Caco-2 (cell line): ENCODE results near the gene SERTAD2. TPM values are rescaled to one million over a fixed set of nuclear protein-coding genes. Genes with fewer than 3 reads are reported as not detected.

Source experiments
- BruUV-seq: library from RNA; stranded (reverse); fragments of 400-500 nt; replicated peaks from 2 replicates; lab custom pipeline; 2021; lab: Mats Ljungman, UMichigan
- CTCF ChIA-PET: fragments of 300-600 bp; sonication (Branson Sonifier 250); formaldehyde crosslinking; loops from one replicate; lab custom pipeline; 2022; ENCODE audit warnings: antibody characterized with exemption; lab: Charles Lee
- POLR2A ChIA-PET: fragments of 300-600 bp; sonication (Branson Sonifier 250); formaldehyde crosslinking; loops from one replicate; lab custom pipeline; 2022; ENCODE audit warnings: antibody characterized with exemption; lab: Charles Lee
- DNase-seq, 2 experiments: peaks; one replicate each; pipeline versions ENCODE4 v3.0.0 to v3.0.0-alpha.2; 2020 to 2022
- H3K27me3 ChIP-seq: replicated peaks from 2 replicates; pipeline ENCODE4 v1.6.0; 2011; ENCODE audit warnings: low read length; ENCODE audit not compliant: control insufficient read depth, insufficient read depth
- H3K36me3 ChIP-seq: 2 replicates; pipeline ENCODE4 v1.5.1; 2011; ENCODE audit warnings: low read length; ENCODE audit not compliant: control insufficient read depth, insufficient read depth
- H3K4me1 ChIP-seq: fragments of 250-450 bp; sonication (Bioruptor Pico); 2 replicates; pipeline ENCODE4 v1.5.1; 2020; ENCODE audit warnings: mild to moderate bottlenecking
- H3K4me3 ChIP-seq: 2 replicates; pipeline ENCODE4 v1.5.1; 2011; ENCODE audit warnings: low read depth, mild to moderate bottlenecking, control low read depth, low read length
- H3K9me3 ChIP-seq: fragments of 250-450 bp; sonication (Bioruptor Pico); 2 replicates; pipeline ENCODE4 v1.5.1; 2020; ENCODE audit warnings: mild to moderate bottlenecking, moderate library complexity
- H3K27ac Mint-ChIP-seq: one replicate; pipeline ENCODE4 v1.8.0; 2022; ENCODE audit warnings: mixed read lengths; ENCODE audit not compliant: unreplicated experiment
- H3K27me3 Mint-ChIP-seq: one replicate; pipeline ENCODE4 v1.8.0; 2022; ENCODE audit warnings: mixed read lengths; ENCODE audit not compliant: insufficient read depth, unreplicated experiment
- H3K36me3 Mint-ChIP-seq: one replicate; pipeline ENCODE4 v1.8.0; 2022; ENCODE audit warnings: mild to moderate bottlenecking, mixed read lengths; ENCODE audit not compliant: insufficient read depth, unreplicated experiment
- H3K4me1 Mint-ChIP-seq: one replicate; pipeline ENCODE4 v1.8.0; 2022; ENCODE audit warnings: low read depth, mixed read lengths; ENCODE audit not compliant: unreplicated experiment
- H3K4me3 Mint-ChIP-seq: one replicate; pipeline ENCODE4 v1.8.0; 2022; ENCODE audit warnings: mild to moderate bottlenecking, moderate library complexity, mixed read lengths; ENCODE audit not compliant: unreplicated experiment
- H3K9me3 Mint-ChIP-seq: one replicate; pipeline ENCODE4 v1.8.0; 2022; ENCODE audit warnings: mixed read lengths; ENCODE audit not compliant: unreplicated experiment
- CTCF ChIP-seq, 2 experiments: fragments of 200-600 bp in 1 of 2; IDR thresholded peaks; 1 replicate in 1 of 2; 2 replicates in 1 of 2; pipeline versions ENCODE4 v1.5.1 to v1.8.0; 2011 to 2022; ENCODE audit warnings: antibody characterized with exemption in 1 of 2, control low read depth in 1 of 2, inconsistent platforms in 1 of 2, low read depth in 1 of 2, low read length in 1 of 2, mild to moderate bottlenecking in 1 of 2, moderate library complexity in 1 of 2; ENCODE audit not compliant: insufficient read depth in 1 of 2, severe bottlenecking in 1 of 2, unreplicated experiment in 1 of 2
- intact Hi-C: fragments of 100-400 bp; cut with micrococcal nuclease; formaldehyde crosslinking; loops from one replicate; pipeline ENCODE4 v1.10.0; 2022; ENCODE audit not compliant: unreplicated experiment
- total RNA-seq: library from RNA; stranded (reverse); gene quantifications from 2 replicates; pipeline ENCODE4 v1.2.3, GENCODE V29; 2022

Gene SERTAD2
- total RNA-seq, 1 experiment from 2014 or later, result 25.8 TPM

- ChIA-PET CTCF (interaction anchor here (0.6 to 1.9 kb wide), 5 partner anchors 12 to 269 kb away, joined by 3 to 4 read pairs (median 3); no protein-coding TSS in a partner anchor), POLR2A (interaction anchor here (1.0 kb wide), 1 partner anchor 58 kb away, joined by 4 read pairs; the partner anchor contains the start of gene SERTAD2)
- peak in 1 of 2 experiments; percentile 26 for DNase-seq
- no peaks in the 10 kb centered on the region for H3K36me3 ChIP-seq
- Mint-ChIP-seq H3K36me3 (peaks cover 19% of the 10 kb centered on the region), H3K9me3 (no peaks in the 10 kb centered on the region), H3K27ac (no peak overlapping the region), H3K27me3 (no peaks in the 10 kb centered on the region), H3K4me1 (no peaks in the 10 kb centered on the region), H3K4me3 (no peak overlapping the region)
- peak in 1 of 2 experiments; percentile 58 for TF ChIP-seq CTCF (IDR thresholded peaks at IDR 0.05; ENCODE audit: insufficient read depth in 1 of 2, low read depth in 1 of 2, low read length in 1 of 2, severe bottlenecking in 1 of 2, unreplicated experiment in 1 of 2)
- no peak overlapping the region for H3K4me3 ChIP-seq
- H3K9me3 ChIP-seq, result no peaks in the 10 kb centered on the region
- H3K4me1 ChIP-seq, result no peaks in the 10 kb centered on the region
- no peaks in the 10 kb centered on the region for H3K27me3 ChIP-seq
- intact Hi-C loops, result loop anchor here (1.0 to 2.0 kb wide), 4 partner anchors 49 to 318 kb away; no protein-coding TSS in a partner anchor
- BruUV-seq, result TSS peak; percentile 15
These were observed 58.1 kb downstream of the SERTAD2 start for GRCh38 chr2:64595397-64596176.

- no peak for TF ChIP-seq CTCF (IDR thresholded peaks at IDR 0.05; ENCODE audit: insufficient read depth in 1 of 2, low read depth in 1 of 2, low read length in 1 of 2, severe bottlenecking in 1 of 2, unreplicated experiment in 1 of 2)
- Histone ChIP-seq H3K9me3 (no peaks in the 10 kb centered on the region), H3K4me3 (no peak overlapping the region), H3K4me1 (no peaks in the 10 kb centered on the region), H3K27me3 (no peaks in the 10 kb centered on the region), H3K36me3 (no peaks in the 10 kb centered on the region)
- no TSS peak for BruUV-seq
- no peak for DNase-seq
- no peaks in the 10 kb centered on the region for H3K4me1 Mint-ChIP-seq
- H3K9me3 Mint-ChIP-seq, result no peaks in the 10 kb centered on the region
- no peak overlapping the region for H3K27ac Mint-ChIP-seq
- H3K4me3 Mint-ChIP-seq, result no peak overlapping the region
- intact Hi-C loops, result loop anchor here (2.0 kb wide), 2 partner anchors 50 to 270 kb away; no protein-coding TSS in a partner anchor
- ChIA-PET CTCF (interaction anchor here (0.6 to 1.9 kb wide), 10 partner anchors 31 to 699 kb away, joined by 3 to 5 read pairs (median 3); partner anchors contain the start of gene SERTAD2), POLR2A (no interaction called here)
- H3K27me3 Mint-ChIP-seq, result no peaks in the 10 kb centered on the region
- H3K36me3 Mint-ChIP-seq, result peaks cover 27% of the 10 kb centered on the region
These were observed 59.3 kb downstream of the SERTAD2 start for GRCh38 chr2:64594226-64594989.

GRCh38 chr2:64593035-64593655 is 60.6 kb downstream of the SERTAD2 start:
- TF ChIP-seq CTCF (IDR thresholded peaks at IDR 0.05; ENCODE audit: insufficient read depth in 1 of 2, low read depth in 1 of 2, low read length in 1 of 2, severe bottlenecking in 1 of 2, unreplicated experiment in 1 of 2), result no peak
- intact Hi-C loops, result no loop called here
- H3K4me3 Mint-ChIP-seq, result no peak overlapping the region
- Histone ChIP-seq H3K36me3 (no peaks in the 10 kb centered on the region), H3K9me3 (no peaks in the 10 kb centered on the region), H3K27me3 (no peaks in the 10 kb centered on the region), H3K4me3 (no peak overlapping the region), H3K4me1 (no peaks in the 10 kb centered on the region)
- POLR2A ChIA-PET, result no interaction called here
- no peaks in the 10 kb centered on the region for H3K4me1 Mint-ChIP-seq
- H3K27me3 Mint-ChIP-seq, result no peaks in the 10 kb centered on the region
- no peak for DNase-seq
- CTCF ChIA-PET, result no interaction called here
- H3K36me3 Mint-ChIP-seq, result peaks cover 33% of the 10 kb centered on the region
- no peaks in the 10 kb centered on the region for H3K9me3 Mint-ChIP-seq
- BruUV-seq, result no TSS peak
- no peak overlapping the region for H3K27ac Mint-ChIP-seq
